Activated CD8-positive, alpha-beta T cell treated with anti-CD3 and anti-CD28 coated beads, Interleukin-2, amount 10 ng/mL, durations not matched to agents 7 days and 5 days (primary cell): ENCODE data around the gene TBC1D22A. TPM values are rescaled to one million over a fixed set of nuclear protein-coding genes. Genes with fewer than 3 reads are reported as not detected.

Source experiments
- ATAC-seq: fragments of 150-1000 bp; cut with Tn5 transposase; one replicate; pipeline ENCODE4 v1.10.0; 2021; ENCODE audit warnings: moderate library complexity
- CTCF ChIA-PET: fragments of 350-600 bp; sonication (Branson Sonifier 250); formaldehyde crosslinking; loops from one replicate; lab custom pipeline; 2021; ENCODE audit warnings: antibody characterized with exemption; lab: Charles Lee
- POLR2A ChIA-PET: fragments of 350-600 bp; sonication (Branson Sonifier 250); formaldehyde crosslinking; loops from one replicate; lab custom pipeline; 2021; ENCODE audit warnings: antibody characterized with exemption; lab: Charles Lee
- DNase-seq: peaks from one replicate; pipeline ENCODE4 v3.0.0-alpha.2; 2020
- H3K27ac Mint-ChIP-seq: one replicate; pipeline ENCODE4 v1.8.0; 2021; ENCODE audit warnings: mild to moderate bottlenecking, mixed read lengths
- H3K27me3 Mint-ChIP-seq: one replicate; pipeline ENCODE4 v1.8.0; 2021; ENCODE audit warnings: low read depth, mixed read lengths
- H3K36me3 Mint-ChIP-seq: one replicate; pipeline ENCODE4 v1.8.0; 2021; ENCODE audit warnings: low read depth, mixed read lengths
- H3K4me1 Mint-ChIP-seq: one replicate; pipeline ENCODE4 v1.8.0; 2021; ENCODE audit warnings: low read depth, mixed read lengths
- H3K4me3 Mint-ChIP-seq: one replicate; pipeline ENCODE4 v1.8.0; 2021; ENCODE audit warnings: mild to moderate bottlenecking, mixed read lengths
- H3K9me3 Mint-ChIP-seq: one replicate; pipeline ENCODE4 v1.8.0; 2022; ENCODE audit warnings: mixed read lengths; ENCODE audit not compliant: insufficient read depth
- total RNA-seq, 2 experiments: library from RNA; stranded (reverse); gene quantifications; one replicate each; pipeline ENCODE4 v1.2.3, GENCODE V29; 2021

Gene TBC1D22A
- total RNA-seq, 2 experiments from 2014 or later: 34.1 to 38.7 TPM

- H3K36me3 Mint-ChIP-seq: peaks cover 29% of the 10 kb centered on the region
- ChIA-PET POLR2A (no interaction called here), CTCF (no interaction called here)
- no peak overlapping the region for H3K4me3 Mint-ChIP-seq
- H3K4me1 Mint-ChIP-seq: peaks cover 4% of the 10 kb centered on the region
- H3K9me3 Mint-ChIP-seq: peaks cover 4% of the 10 kb centered on the region
- no peak for DNase-seq
- H3K27ac Mint-ChIP-seq: no peak overlapping the region
- ATAC-seq: no peak
- H3K27me3 Mint-ChIP-seq: no peaks in the 10 kb centered on the region
Measured at GRCh38 chr22:46923394-46923793, 160.9 kb downstream of the TBC1D22A start.

DNA sequence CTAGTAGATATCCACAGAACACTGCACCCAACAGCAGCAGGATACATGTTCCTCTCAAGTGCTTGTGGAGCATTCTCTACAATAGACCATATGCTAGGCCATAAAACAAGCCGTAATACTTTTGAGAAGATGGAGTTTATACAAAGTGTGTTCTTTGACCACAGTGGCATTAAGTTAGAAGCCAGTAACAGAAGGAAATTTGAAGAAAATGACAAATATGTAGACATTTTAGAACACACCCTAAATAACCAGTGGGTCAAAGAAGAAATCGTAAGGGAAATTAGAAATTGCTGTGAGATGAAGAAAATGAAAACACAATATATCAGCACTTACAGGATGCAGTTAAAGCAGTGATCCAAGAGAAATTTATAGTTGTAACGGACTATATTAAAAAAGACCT lies 163.4 kb downstream of the TBC1D22A start:
- H3K27ac Mint-ChIP-seq: no peak overlapping the region
- H3K27me3 Mint-ChIP-seq: no peaks in the 10 kb centered on the region
- peaks cover 20% of the 10 kb centered on the region for H3K36me3 Mint-ChIP-seq
- CTCF ChIA-PET: no interaction called here
- DNase-seq: no peak
- no peak overlapping the region for H3K4me3 Mint-ChIP-seq
- POLR2A ChIA-PET: no interaction called here
- peaks cover 3% of the 10 kb centered on the region for H3K4me1 Mint-ChIP-seq
- ATAC-seq: no peak
- peaks cover 4% of the 10 kb centered on the region for H3K9me3 Mint-ChIP-seq

DNA sequence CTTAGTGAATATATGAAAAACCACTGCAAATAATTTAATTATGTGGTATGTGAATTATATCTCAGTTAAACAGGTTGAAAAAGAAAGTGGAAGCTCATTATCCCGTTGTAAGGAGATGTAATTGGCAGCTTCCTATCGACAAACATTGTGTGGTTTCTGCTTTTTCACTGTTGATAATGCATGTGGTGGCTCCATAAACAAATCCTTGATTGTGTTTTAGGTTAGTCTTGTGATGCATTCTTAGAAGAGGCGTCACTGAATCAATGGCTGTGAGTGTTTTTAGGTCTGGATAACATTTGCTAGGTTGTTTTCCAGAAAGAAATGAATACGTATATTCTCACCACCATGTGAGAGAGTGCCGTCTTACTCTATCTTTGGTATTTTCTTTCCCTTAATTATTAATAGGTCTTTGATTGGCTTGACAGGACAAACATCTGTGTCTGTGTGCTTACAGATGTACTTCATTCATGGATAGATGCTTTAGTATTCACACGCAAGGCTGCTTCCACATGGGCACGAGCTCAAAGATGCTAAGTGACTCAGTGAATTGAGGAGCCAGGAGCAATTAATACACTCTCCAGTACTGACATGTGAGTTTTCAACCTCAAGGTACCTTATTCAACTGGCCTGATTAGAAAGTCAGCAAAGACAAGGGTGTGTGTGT lies 166.7 kb downstream of the TBC1D22A start:
- H3K9me3 Mint-ChIP-seq: no peaks in the 10 kb centered on the region
- H3K4me1 Mint-ChIP-seq: peaks cover 16% of the 10 kb centered on the region
- H3K27me3 Mint-ChIP-seq: no peaks in the 10 kb centered on the region
- H3K27ac Mint-ChIP-seq: no peak overlapping the region
- H3K36me3 Mint-ChIP-seq: peaks cover 14% of the 10 kb centered on the region
- POLR2A ChIA-PET: no interaction called here
- DNase-seq (no peak), ATAC-seq (no peak)
- CTCF ChIA-PET: no interaction called here
- H3K4me3 Mint-ChIP-seq: no peak overlapping the region

- Mint-ChIP-seq H3K36me3 (peaks cover 16% of the 10 kb centered on the region), H3K27ac (no peak overlapping the region), H3K27me3 (no peaks in the 10 kb centered on the region), H3K4me1 (peaks cover 22% of the 10 kb centered on the region), H3K9me3 (no peaks in the 10 kb centered on the region), H3K4me3 (no peak overlapping the region)
- ChIA-PET POLR2A (no interaction called here), CTCF (no interaction called here)
- ATAC-seq (no peak), DNase-seq (no peak)
Measured at GRCh38 chr22:46929710-46930204, 167.3 kb downstream of the TBC1D22A start.

DNA sequence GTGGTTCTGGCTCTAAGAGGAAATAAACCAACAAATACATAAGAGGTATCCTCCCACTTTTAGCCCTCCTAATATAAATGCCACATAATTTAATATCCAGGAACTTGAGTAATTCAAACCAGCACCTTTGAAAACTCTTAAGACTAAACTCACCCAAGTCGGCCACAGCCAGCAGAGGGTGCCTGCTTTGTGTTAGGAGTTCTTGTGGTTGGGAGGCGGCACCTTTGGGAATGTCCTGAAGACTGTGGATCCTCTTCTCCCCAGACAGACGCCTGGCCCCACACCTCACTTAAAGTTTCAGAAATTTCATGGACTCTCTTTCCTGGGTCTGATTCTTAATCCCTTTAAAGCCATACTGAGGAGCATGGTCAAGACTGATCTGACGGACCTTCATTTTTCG lies 169.0 kb downstream of the TBC1D22A start:
- no peak for DNase-seq
- Mint-ChIP-seq H3K9me3 (no peaks in the 10 kb centered on the region), H3K27me3 (no peaks in the 10 kb centered on the region), H3K4me1 (peaks cover 31% of the 10 kb centered on the region), H3K36me3 (peaks cover 13% of the 10 kb centered on the region), H3K4me3 (no peak overlapping the region), H3K27ac (no peak overlapping the region)
- ChIA-PET POLR2A (no interaction called here), CTCF (no interaction called here)
- no peak for ATAC-seq

DNA sequence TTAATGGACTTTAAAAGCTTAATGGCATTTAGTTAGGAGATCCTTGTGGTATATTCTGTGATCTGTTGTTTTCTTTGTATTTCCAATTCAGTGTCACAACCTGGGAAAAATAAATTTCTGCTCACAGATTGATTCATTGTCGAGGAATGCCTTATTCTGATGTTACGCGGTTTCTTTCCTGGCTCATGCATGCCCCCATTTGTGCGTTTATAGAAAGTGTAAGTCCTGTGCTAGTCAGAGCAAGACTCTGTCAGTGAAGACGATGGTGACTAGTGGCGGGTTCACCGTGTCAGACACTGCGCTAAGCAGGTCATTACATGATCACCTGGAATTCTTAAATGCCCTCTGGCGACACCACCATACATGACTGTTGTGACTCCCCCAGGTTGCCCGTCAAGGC lies 169.4 kb downstream of the TBC1D22A start:
- no peak overlapping the region for H3K4me3 Mint-ChIP-seq
- peaks cover 13% of the 10 kb centered on the region for H3K36me3 Mint-ChIP-seq
- peaks cover 31% of the 10 kb centered on the region for H3K4me1 Mint-ChIP-seq
- no peaks in the 10 kb centered on the region for H3K9me3 Mint-ChIP-seq
- H3K27ac Mint-ChIP-seq: no peak overlapping the region
- no peaks in the 10 kb centered on the region for H3K27me3 Mint-ChIP-seq
- ATAC-seq (no peak), DNase-seq (no peak)
- POLR2A ChIA-PET: no interaction called here
- CTCF ChIA-PET: no interaction called here

DNA sequence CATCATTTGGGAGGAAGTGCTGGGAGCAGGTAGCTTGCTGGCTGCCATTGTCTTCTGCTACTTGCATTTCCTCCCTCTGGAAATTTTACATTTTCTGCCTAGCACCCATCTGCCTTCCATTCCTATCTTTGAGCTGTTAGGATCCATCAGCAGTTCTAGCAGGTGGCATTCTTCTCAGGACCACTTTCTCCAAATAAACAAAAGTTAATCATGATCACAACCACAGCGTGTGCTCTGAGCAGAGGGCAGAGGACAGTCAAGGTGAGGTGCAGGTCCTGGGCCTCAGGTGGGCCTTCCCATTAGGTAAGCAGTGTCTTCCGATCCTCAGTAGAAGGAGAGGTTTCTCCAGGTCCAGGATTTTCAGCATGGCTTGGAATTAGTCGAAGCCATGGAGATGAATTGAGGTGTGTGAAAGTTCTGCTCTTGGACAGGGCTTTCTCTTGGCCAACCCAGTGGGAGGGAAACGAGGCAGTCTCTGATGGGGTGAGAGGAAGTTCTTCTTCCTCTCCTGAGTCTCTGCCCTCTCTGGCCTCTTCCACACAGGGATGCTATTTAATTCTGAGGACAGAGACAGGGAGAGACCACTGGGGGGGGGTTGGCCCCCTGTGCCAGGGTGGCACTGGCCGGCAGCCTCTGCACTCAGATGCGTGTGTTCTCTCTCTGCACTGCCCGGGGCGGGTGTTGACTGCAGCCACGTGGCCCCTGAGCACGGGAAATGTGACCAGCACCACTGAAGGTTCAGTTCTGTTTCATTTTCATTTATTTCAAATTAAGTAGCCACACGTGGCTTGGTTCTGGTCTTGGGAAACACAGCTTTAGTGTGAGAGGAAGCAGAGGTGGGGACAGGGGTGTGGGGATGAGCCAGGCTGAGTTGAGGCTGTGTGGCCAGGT lies 170.8 kb downstream of the TBC1D22A start:
- H3K4me3 Mint-ChIP-seq: no peak overlapping the region
- CTCF ChIA-PET: no interaction called here

GRCh38 chr22:46934172-46934745 lies 171.8 kb downstream of the TBC1D22A start:
- H3K36me3 Mint-ChIP-seq: peaks cover 13% of the 10 kb centered on the region
- no peak overlapping the region for H3K4me3 Mint-ChIP-seq
- CTCF ChIA-PET: no interaction called here
- DNase-seq (no peak), ATAC-seq (no peak)
- H3K9me3 Mint-ChIP-seq: no peaks in the 10 kb centered on the region
- H3K4me1 Mint-ChIP-seq: peaks cover 31% of the 10 kb centered on the region
- no peaks in the 10 kb centered on the region for H3K27me3 Mint-ChIP-seq
- POLR2A ChIA-PET: no interaction called here
- no peak overlapping the region for H3K27ac Mint-ChIP-seq

More for the DNA sequence above, 170.8 kb downstream of the TBC1D22A start:
- H3K27me3 Mint-ChIP-seq: no peaks in the 10 kb centered on the region
- ATAC-seq: no peak
- peaks cover 31% of the 10 kb centered on the region for H3K4me1 Mint-ChIP-seq
- H3K36me3 Mint-ChIP-seq: peaks cover 13% of the 10 kb centered on the region
- no peaks in the 10 kb centered on the region for H3K9me3 Mint-ChIP-seq
- POLR2A ChIA-PET: no interaction called here
- H3K27ac Mint-ChIP-seq: no peak overlapping the region
- DNase-seq: no peak

- H3K27ac Mint-ChIP-seq: no peak overlapping the region
- ChIA-PET POLR2A (no interaction called here), CTCF (no interaction called here)
- peak; percentile 49 for ATAC-seq
- H3K9me3 Mint-ChIP-seq: no peaks in the 10 kb centered on the region
- H3K4me3 Mint-ChIP-seq: no peak overlapping the region
- DNase-seq: peak; percentile 26
- no peaks in the 10 kb centered on the region for H3K27me3 Mint-ChIP-seq
- H3K36me3 Mint-ChIP-seq: peaks cover 13% of the 10 kb centered on the region
- peaks cover 31% of the 10 kb centered on the region for H3K4me1 Mint-ChIP-seq
Measured at GRCh38 chr22:46934746-46935491, 172.5 kb downstream of the TBC1D22A start.

DNA sequence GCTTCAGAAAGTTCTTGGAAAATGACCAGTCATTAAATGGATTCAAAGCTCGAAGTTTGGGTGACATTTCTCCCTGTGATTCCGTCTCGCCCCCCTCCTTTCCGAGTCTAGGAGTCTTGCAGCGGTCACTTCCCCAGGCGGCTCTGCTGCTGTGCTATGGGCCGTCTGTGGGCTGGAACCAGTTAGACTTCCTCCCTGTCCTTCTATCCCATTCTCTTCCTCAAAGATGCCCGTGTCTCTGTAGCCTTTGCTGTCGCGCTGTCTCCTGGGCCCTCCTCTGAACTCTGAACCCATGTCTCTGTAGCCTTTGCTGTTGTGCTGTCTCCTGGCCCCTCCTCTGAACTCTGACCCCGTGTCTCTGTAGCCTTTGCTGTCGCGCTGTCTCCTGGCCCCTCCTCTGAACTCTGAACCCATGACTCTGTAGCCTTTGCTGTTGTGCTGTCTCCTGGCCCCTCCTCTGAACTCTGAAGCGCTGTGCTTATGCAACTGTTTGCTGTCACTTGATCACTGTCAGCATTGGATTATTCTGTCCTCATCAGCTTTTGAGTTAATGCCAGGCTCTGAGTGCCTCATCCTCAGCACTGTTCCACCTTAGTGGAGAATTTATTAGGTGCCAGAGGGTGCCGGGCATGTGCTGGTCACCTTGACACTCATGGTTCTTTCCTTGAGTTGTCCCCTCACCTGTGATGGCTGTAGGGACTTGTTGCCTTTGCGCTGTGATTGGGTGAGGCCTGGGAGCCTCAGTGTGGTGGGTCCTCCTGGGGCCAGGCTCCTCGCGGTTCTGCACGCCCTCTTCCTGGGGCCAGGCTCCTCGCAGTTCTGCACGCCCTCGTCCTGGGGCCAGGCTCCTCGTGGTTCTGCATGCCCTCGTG lies 173.3 kb downstream of the TBC1D22A start:
- no peak for DNase-seq
- Mint-ChIP-seq H3K27ac (peak overlapping the region; percentile 52), H3K27me3 (no peaks in the 10 kb centered on the region), H3K9me3 (no peaks in the 10 kb centered on the region), H3K36me3 (peaks cover 10% of the 10 kb centered on the region), H3K4me1 (peaks cover 31% of the 10 kb centered on the region), H3K4me3 (no peak overlapping the region)
- CTCF ChIA-PET: no interaction called here
- POLR2A ChIA-PET: no interaction called here
- no peak for ATAC-seq

- peaks cover 10% of the 10 kb centered on the region for H3K36me3 Mint-ChIP-seq
- ChIA-PET CTCF (no interaction called here), POLR2A (no interaction called here)
- no peak overlapping the region for H3K4me3 Mint-ChIP-seq
- ATAC-seq: no peak
- no peaks in the 10 kb centered on the region for H3K9me3 Mint-ChIP-seq
- H3K4me1 Mint-ChIP-seq: peaks cover 31% of the 10 kb centered on the region
- H3K27me3 Mint-ChIP-seq: no peaks in the 10 kb centered on the region
- no peak for DNase-seq
- H3K27ac Mint-ChIP-seq: no peak overlapping the region
Measured at GRCh38 chr22:46936378-46936903, 174.0 kb downstream of the TBC1D22A start.
